ENCODE results near the gene INAFM2.
A peak's percentile ranks its signal among the peaks of the same experiment; 100 is the strongest.

INAFM2 gene

DNA sequence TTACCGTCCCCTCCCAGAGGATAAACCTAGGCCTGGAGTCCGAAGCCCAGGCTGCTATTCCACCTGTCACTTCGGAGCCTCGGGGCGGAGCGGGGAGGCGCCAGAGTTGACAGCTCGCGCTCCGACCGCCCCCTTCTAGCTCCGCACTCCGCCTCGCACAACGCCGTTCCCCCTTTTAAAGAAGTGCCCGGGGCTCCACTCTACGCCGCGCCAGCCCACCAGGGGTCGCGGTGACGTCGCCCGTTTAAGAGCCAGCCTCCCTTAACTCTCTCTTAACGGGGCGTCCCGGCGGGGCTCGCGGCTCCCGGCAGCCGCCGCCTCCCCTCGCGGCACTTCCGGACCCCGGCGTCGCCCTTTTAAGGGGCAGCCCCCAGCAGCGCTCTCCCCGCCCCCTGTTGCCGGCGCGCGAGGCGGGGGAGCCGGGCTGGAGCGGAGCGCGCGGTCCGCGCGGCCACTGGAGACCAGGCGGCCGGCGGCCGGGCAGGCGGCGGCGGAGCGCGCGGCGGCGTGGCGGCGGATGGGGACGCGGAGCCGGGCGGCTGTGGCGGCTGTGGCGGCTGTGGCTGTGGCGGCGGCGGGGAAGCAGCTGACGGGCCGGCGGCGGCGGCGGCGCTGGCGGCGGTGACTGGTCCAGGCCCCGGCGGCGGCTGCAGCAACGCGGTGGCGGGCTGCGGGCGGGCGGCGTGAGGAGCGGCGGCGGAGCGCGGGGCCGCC is at the start of gene INAFM2:
Gene INAFM2 (plus strand): TSS at position 454 of the 714 bp plus-strand sequence. CDS start 364 bp downstream, outside the sequence.
- peak; percentile 75 to 84 for DNase-seq (ENCODE audit: extremely low read depth in 1 of 2, low read depth in 1 of 2)

DNA sequence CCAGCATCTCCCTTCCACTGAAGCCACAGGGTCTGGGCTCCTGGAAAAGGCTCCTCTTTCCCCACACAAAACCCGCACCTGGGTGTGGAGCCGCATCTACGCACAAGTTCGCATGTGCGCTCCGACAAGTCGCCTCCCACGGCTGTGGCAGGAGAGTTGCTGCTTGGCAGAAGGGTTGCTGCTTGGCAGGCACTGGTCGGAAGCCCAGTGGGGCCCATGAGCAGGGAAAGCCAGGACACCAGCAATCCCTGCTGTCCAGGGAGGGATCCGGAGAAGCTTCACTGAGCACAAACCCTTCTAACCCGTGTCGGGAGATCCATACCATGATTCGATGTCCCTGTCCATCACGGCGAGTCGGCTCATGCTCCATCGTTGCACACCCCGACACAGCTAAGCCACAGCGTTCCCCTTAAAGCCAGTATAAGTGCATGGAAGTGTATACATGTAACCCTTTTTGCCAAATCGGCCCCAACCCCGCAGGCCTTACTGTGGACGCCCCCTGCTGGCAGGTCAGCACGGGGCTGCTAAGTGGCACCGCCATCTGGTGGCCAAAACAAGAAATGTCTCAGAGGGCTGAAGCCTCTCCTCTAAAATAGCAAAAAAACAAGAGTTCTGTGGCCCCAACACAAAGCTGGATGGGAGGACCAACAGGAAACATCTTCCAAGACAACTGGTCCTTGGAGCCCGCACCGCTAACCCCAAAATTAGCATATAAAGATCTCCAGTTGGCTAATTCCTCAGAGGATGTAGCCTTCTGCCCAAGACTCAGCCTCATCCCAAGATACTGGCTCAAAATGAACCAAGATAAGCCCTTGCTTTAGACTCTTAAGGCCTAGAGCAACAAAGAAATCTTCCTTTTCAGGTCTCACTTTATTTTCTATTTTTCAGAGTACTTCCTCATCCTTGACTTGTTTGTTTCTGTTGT is 48.9 kb upstream of the INAFM2 start:
- DNase-seq (ENCODE audit: extremely low read depth in 1 of 2, low read depth in 1 of 2), result peak; percentile 71 to 83

DNA sequence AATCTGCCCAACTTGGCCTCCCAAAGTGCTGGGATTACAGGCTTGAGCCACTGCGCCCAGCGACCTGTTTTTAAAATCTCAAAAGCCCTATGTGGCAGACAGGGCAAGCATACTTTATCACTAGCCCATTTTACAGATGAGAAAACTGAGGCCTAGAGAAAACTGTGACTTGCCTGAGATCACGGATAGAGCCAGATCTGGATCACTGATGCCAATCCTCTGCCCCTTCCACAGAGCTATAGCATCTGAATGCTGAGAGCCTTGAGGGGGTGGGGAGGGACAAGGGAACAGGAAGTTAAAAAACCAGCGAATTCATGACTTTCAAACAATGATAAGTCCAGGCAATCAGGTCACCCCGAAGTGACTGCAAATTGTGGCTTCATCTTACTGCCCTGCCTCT is 48.0 kb upstream of the INAFM2 start:
- DNase-seq (ENCODE audit: extremely low read depth in 1 of 2, low read depth in 1 of 2), result no peak

DNA sequence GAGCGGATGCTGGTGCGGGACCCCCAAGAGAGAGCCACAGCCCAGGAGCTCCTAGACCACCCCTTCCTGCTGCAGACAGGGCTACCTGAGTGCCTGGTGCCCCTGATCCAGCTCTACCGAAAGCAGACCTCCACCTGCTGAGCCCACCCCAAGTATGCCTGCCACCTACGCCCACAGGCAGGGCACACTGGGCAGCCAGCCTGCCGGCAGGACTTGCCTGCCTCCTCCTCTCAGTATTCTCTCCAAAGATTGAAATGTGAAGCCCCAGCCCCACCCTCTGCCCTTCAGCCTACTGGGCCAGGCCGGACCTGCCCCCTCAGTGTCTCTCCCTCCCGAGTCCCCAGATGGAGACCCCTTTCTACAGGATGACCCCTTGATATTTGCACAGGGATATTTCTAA is 47.5 kb upstream of the INAFM2 start:
- no peak for DNase-seq (ENCODE audit: extremely low read depth in 1 of 2, low read depth in 1 of 2)

DNA sequence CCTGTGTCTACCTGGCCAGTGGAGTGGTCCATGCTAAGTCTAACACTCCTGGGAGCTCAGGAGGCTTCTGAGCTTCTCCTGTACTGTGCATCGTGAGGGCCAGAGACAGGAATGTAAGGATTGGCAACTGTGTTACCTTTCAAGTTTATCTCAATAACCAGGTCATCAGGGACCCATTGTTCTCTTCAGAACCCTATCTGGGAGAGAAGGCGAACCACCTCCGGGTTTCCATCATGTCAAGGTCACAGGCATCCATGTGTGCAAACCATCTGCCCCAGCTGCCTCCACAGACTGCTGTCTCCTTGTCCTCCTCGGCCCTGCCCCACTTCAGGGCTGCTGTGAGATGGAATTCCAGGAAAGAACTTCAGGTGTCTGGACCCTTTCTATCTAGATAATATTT is 46.6 kb upstream of the INAFM2 start:
- DNase-seq (ENCODE audit: extremely low read depth in 1 of 2, low read depth in 1 of 2), result no peak

DNA sequence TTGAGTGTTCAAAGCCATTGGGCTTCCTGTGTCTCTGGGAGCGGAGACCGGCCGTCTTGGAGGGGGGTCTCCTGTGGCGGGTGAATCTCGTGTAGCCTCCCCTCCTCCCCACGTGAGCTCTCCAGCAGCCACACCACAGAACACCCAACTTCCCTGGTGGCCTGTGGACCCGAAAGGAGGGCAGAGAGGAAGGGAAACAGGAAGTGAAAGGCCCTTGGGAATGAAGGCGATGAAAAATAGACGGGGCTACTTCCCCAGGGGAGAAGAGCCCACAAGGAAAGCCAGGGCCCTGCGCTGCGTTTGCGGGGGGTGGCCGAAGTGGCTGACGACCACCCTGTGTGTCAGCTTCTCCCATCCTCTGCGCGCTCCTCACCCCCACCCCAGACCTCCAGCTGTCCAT is 46.0 kb upstream of the INAFM2 start:
- no peak for DNase-seq (ENCODE audit: extremely low read depth in 1 of 2, low read depth in 1 of 2)

DNA sequence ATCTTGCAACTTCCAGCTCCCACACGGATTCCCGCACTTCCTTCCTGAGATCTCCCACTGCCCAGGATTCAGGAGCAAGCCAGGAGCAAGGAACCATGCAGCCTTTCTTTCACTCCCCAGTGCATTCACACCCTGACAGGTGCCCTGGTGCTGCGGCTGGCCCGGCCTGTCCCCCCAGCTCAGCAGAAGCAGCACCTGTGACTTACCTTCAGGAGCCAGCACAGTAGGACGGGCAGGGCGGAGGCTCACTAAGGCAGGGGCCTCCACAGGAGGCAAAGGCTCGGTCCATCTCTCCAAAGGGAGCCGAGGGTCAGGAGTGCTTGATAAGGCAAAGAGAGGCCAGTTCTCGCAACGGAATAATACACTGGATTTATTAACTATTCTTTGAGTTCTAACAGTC is 45.5 kb upstream of the INAFM2 start:
- DNase-seq (ENCODE audit: extremely low read depth in 1 of 2, low read depth in 1 of 2), result no peak

DNA sequence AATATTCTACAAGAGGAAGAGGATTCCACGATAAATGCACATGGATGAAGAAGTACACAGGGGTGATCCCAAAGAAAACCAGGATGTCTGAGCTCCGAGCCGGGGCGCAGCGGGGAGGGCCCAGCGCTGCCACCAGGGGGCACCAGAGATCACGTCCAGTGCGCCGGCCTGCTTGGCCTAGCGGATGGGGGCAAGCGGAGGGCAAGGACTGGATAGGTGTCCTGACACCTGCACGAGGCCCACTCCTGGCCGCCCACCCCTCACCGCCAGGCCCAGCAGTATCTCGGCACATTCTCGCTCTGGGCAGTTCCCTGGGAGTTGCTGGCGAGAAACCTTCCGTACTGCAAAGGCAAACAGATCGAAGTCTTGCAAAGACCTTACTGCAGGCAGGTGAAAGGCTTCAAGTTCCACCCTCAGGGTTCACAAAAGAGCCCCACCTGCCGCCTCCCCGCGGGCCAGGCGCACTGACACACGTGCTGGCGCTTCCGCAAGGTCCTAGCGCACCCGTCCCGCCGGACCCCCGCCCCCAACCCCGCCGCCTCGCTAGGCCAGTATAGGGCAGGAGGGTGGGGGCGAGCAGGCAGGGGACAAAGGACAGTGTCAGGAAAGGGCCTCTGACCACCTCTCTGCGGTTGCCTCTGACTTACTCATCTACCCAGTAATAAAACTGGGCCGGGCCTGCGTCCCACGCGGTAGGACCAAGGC is 43.9 kb upstream of the INAFM2 start:
- peak; percentile 27 to 63 for DNase-seq (ENCODE audit: extremely low read depth in 1 of 2, low read depth in 1 of 2)

DNA sequence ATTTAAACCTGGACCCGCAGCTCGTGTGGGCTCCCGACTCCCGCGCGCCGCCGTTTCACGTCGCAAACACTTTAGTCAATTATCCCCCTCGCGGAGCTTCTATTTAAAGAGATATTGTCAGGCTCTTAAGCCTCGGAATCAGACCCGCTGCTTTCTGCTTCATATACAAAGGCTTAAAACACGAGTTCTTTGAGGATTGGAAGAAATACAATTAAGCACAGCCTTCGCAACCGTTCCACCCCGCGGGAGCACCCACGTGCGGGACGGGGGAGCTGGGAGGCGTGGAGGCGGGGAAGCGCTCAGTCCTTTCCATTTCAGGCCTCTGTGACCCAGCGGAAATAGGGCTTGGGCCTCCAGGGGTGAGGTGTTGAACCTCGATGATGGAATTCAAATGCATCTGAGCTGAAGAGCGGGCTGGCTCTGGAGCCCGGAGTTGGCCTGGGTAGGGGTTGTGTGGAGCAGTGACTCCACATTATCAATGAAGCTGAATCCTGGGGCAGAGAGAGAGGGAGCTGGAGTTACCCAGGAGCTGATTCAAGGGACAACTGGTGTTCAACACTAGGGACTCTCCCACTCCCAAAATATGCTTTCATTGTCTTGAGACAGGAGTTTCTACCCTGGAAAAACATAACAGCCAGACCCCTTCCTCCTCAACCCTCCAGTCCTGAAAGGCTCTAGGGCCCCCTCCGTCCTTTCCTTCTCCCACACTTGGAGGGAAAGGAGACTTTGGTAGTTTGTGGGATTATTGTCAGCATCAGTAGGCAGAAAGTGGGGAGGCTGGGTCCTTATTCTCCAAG is 43.0 kb upstream of the INAFM2 start:
- no peak for DNase-seq (ENCODE audit: extremely low read depth in 1 of 2, low read depth in 1 of 2)

DNA sequence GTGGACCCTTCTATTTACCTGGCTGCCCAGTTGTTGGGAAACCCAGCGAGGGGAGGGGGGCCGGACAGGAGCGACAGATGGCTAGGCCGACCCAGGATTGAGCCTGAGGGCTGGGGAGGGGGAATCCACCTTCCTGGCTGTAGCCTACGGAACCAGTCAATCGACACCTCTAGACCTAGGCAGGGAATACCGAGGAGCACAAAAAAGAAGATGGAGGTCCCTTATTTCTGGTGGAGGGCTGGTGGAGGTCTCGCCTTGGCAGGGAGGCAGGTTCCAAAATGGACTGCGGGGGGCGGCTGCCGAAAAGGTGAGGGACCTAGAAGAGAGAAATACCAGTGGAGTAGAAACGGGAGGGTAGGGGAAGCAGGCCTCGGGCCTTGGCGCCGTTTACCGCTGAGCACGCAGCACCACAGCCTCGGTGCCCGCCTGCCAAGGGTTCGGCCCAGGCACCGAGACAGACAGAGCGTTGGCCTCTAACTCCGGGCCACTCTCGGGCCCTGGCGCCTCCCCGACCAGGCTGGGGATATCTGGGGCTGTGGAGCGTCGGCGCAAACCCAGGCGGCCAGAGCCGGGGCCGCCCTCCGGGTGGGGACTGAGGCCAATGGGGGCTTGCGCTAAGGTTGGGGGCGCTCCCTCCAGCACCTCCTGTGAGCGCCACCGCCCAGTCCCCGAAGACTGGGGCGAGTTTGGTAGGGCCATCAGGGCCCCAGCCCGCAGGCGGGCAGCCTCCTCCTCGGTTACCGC is 42.3 kb upstream of the INAFM2 start:
- no peak for DNase-seq (ENCODE audit: extremely low read depth in 1 of 2, low read depth in 1 of 2)

DNA sequence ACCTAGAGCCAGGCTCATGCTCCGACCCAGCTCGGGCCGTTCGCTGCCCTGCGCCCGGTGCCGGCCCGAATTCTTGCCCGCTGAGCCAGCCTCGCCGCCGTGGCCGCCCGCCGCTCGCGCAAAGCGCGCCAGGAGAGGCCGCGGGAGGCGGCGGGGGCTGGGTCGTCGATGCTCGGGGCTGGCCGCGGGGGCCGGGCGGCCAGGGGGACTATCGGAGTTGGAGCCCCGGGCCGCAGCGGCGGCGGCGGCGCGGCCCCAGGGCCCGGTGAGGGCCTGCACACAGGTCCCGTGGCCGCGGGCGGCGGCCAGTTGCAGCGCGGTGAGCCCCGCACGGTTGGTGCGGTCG is 41.7 kb upstream of the INAFM2 start:
- DNase-seq (ENCODE audit: extremely low read depth in 1 of 2, low read depth in 1 of 2), result no peak

DNA sequence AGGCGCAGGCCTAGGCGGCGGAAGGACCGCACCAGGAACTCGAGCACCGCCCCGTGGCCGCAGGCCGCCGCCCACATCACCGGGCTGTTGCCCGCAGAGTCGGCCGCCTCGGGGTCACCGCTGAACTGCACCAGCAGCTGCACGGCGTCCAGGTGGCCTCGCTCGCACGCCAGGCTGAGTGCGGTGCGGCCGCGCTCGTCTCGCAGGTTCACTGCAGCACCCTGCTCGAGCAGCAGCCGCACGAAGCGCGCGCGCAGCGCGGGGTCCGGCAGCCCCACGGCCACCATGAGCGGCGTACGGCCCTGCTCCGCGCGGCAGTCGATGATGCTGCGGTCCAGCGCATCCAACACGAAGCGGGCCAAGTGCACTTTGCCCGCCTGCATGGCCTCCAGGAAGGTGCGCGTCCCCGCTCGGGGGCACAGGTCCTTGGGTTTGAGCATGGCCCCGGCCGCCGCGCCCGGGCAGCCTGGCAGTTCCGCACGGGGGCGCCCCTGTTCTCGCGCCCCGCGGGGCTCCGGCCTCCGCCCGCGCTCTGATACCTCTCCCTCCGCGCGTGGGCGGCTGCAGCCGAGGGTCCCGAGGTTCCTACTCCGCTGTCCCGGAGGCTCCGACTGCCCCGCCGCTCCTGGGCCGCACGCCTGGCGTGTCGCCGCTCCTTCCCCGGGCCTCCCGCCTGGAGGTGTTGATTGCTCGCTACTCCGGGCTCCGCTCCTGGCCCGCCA is 41.2 kb upstream of the INAFM2 start:
- peak in 1 of 2 donors; percentile 34 for DNase-seq (ENCODE audit: extremely low read depth in 1 of 2, low read depth in 1 of 2)

DNA sequence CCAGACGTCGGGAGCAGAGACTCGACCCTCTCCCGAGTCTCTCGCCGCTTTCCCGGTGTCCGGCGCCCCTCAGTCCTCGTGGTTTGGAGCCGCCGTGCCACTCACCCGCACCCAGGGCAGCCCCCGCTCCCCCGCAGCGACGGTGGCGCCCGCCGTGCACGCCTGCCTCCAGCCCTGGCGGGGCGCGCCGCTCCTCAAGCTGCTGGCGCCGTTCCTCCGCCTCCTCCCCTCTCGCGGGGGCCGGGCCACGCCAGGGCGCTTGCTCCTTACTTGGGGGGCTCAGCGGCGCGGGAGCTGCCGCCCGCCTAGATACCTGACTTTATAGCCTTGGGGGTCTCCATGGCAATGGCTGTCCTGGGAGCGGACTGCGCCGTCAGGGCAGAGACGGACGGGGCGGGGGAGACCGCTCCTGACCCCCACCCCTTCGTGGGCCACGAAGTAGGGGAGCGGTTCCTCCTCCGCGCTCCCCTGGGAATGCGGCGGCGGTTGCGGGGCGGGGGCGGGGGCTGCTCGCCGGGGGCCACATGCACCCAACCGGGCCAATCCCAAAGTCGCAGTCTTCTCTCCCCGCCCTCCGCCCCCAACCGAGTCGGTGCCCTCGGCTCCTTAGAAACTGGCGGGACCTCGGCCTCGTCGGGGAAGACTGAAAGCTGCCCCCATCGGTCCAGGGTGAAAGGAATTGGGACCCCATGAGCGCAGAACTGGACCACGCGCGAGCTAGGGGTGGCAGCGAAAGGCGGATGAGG is 40.5 kb upstream of the INAFM2 start, which contains the start of gene ANKRD63:
Gene ANKRD63 (minus strand): TSS at position 196 of the 746 bp plus-strand sequence. CDS start 478 bp downstream, outside the sequence.
- peak in 1 of 2 donors; percentile 25 for DNase-seq (ENCODE audit: extremely low read depth in 1 of 2, low read depth in 1 of 2)

DNA sequence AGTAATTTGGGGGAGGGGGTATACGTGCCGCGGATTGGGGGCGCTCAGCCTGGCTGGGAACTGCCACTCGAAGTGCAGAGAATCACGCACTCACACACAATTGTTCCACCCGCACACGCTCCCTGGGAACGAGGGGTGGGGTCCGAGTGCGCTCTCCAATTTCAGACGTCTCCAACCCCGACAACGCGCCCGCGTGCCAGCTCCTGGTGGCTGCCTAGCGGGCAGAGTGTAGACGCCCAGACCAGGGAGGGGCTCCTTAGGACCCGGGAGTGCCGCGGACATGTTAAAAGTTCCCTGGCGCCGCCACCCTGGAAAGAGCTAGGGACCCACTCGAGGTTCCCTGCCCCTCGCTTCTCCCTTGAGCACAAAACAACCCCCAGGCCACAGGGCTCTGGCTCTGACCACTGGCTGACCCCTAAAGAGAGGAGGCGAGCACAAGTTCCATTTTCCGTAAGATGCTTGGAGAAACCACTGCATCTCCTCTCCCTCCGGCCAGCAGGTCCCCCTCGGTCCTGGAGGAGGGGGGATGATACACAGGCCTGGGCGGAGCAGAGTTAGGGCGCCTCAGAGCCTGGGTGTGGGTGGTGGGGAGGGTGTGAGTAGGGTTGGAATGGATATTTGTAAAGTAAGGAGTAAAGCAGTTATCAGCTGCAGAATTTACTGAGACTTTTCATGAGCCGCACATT is 39.7 kb upstream of the INAFM2 start:
- no peak for DNase-seq (ENCODE audit: extremely low read depth in 1 of 2, low read depth in 1 of 2)

DNA sequence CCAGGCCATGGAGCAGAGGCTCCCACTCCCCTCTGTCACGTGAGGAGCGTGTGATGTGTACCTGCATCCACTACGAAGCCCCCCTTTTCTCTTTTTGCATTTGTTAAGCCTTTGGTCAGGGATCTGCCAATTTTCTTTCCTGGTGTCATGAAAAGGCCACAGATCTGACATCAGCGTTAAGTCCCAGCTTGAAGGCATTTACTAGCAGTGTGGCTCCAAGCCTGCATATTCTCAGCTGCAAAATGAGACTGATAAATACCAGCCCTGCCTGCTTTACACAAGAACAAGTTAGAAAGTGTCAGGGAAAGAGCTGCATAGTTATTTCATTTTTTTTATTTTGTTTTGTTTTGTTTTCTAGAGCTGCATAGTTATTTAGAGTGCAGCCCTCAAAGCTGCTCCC is 38.3 kb upstream of the INAFM2 start:
- DNase-seq (ENCODE audit: extremely low read depth in 1 of 2, low read depth in 1 of 2), result no peak

DNA sequence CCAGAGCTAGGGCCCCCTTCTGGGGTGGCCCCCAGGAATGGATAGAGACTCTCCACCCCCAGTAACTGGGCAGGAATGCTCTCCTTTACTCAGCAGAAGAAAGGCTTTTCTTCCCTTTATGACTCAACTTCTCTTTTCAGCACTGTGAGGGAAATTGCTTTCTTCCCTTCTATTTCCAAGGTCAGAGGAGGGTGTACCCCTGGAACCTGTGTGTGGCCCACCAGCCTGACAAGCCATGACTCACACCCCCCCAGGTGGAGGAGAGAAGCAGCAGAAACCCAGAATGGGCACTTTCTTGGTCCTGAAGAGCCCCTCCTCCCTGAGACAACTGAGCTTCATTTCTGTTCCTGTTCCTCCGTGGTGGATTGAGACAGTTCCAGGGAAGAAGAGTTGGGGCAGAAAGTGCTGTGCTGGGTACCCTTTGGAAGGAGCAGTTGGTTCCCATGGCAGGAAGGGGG is 37.9 kb upstream of the INAFM2 start:
- DNase-seq (ENCODE audit: extremely low read depth in 1 of 2, low read depth in 1 of 2), result no peak

DNA sequence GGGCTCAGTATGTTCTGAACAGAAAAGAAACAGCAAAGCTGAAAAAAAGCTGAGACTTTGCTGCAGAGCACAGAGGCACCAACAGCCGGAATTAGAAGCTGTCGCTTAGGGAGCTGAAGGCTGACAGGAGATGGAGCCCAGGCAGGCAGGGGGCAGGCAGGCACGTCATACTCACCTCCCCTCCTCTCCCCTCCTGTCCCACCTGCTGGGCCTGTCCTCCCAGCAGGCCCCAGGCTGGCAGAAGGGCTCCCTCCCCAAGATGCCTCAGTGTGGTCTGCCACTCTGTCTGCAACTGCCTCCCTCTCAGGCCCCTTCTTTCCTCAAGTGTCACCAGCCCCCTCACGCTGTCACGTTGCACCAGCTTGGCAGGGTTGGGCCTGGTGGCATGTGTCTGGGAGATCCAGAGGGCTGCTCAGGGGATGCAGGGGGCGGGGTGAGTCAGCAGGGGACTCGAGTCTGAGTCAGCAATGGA is 37.4 kb upstream of the INAFM2 start:
- no peak for DNase-seq (ENCODE audit: extremely low read depth in 1 of 2, low read depth in 1 of 2)

DNA sequence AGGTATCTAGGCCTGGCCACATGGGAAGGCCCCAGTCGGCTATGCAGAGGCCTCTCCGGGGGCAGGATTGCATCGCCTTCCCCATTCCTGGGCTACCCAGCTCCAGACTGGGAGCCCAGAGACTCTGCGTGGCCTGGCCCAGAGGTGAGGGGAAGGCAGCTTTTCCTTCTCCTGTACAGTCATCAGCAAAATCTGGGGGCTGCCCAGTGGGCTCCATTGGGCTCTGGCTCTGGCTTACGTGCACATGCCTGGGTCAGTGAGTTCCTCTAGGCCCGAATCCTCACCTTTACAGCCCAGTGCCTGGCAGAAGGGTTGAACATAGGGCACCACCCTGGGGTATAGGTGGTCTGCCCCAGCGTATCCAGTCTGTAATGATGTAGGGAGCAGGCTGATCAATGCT is 36.7 kb upstream of the INAFM2 start:
- no peak for DNase-seq (ENCODE audit: extremely low read depth in 1 of 2, low read depth in 1 of 2)

All from activated CD8-positive, alpha-beta memory T cell treated with anti-CD3 and anti-CD28 coated beads for 1 hour (primary cell).